ENCODE results near the gene NSG1. TPM values are rescaled to one million over a fixed set of nuclear protein-coding genes. Genes with fewer than 3 reads are reported as not detected.

NSG1 gene
- total RNA-seq, 1 donor, result not detected

GRCh38 chr4:4433941-4434340 lies 47.0 kb downstream of the NSG1 start:
- Histone ChIP-seq H3K4me3 (ENCODE audit: insufficient read depth, low read length) (no peak overlapping the region), H3K4me2 (ENCODE audit: insufficient read depth, low read length) (no peak overlapping the region), H4K20me1 (ENCODE audit: insufficient read depth, low read length) (peaks cover 4% of the 10 kb centered on the region), H3K27ac (ENCODE audit: low read depth, low read length) (no peak overlapping the region), H3K9me3 (ENCODE audit: low read depth, low read length) (no peaks in the 10 kb centered on the region), H2AFZ (ENCODE audit: low read length) (no peak overlapping the region), H3K36me3 (ENCODE audit: insufficient read depth, low read length) (peaks cover 37% of the 10 kb centered on the region), H3K4me1 (ENCODE audit: insufficient read depth, low read length) (peaks cover 12% of the 10 kb centered on the region), H3K79me2 (ENCODE audit: insufficient read depth, low read length) (no peaks in the 10 kb centered on the region), H3K27me3 (ENCODE audit: insufficient read depth, low read length) (no peaks in the 10 kb centered on the region)
- no peak for TF ChIP-seq CTCF (IDR thresholded peaks at IDR 0.05; ENCODE audit: extremely low read depth, low read depth, low read length)
- no peak for DNase-seq (ENCODE audit: insufficient read length, low spot score, missing footprints)

DNA sequence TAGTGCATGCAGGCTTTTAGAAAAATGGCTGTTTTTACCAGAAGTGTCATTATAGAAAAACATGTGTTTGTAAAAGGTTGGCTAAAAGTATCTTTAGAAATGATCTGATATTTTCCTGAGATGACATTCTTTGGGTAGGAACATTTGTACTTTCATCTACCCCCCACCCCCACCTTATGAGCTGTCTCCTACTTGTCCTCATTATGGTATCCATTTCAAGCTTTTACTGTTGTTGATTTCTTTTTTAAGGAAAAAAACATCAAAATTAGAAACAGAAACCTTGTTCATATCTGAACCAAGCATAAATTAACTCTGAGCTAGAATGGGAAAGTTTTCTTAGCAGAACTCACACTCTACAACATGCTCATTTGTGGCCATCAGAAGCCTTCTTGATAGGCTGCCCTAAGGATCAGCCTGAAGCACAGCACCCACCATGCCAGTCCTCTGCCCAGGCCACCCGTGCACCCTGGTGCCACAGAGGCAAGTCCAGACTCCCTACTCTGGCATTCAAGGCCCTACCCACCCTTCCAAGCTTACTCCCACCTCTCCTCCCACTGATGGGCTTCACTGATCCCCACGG lies 49.4 kb downstream of the NSG1 start:
- no peak for DNase-seq (ENCODE audit: insufficient read length, low spot score, missing footprints)
- peaks cover 37% of the 10 kb centered on the region for H3K36me3 ChIP-seq (ENCODE audit: insufficient read depth, low read length)
- no peak for TF ChIP-seq CTCF (IDR thresholded peaks at IDR 0.05; ENCODE audit: extremely low read depth, low read depth, low read length)
- no peaks in the 10 kb centered on the region for H3K27me3 ChIP-seq (ENCODE audit: insufficient read depth, low read length)
- no peak overlapping the region for H3K4me3 ChIP-seq (ENCODE audit: insufficient read depth, low read length)
- peaks cover 4% of the 10 kb centered on the region for H4K20me1 ChIP-seq (ENCODE audit: insufficient read depth, low read length)
- H2AFZ ChIP-seq (ENCODE audit: low read length), result no peak overlapping the region
- H3K27ac ChIP-seq (ENCODE audit: low read depth, low read length), result no peak overlapping the region
- no peaks in the 10 kb centered on the region for H3K79me2 ChIP-seq (ENCODE audit: insufficient read depth, low read length)
- H3K4me1 ChIP-seq (ENCODE audit: insufficient read depth, low read length), result no peaks in the 10 kb centered on the region
- no peaks in the 10 kb centered on the region for H3K9me3 ChIP-seq (ENCODE audit: low read depth, low read length)
- H3K4me2 ChIP-seq (ENCODE audit: insufficient read depth, low read length), result no peak overlapping the region

- TF ChIP-seq CTCF (IDR thresholded peaks at IDR 0.05; ENCODE audit: extremely low read depth, low read depth, low read length), result no peak
- H3K27me3 ChIP-seq (ENCODE audit: insufficient read depth, low read length), result no peaks in the 10 kb centered on the region
These were observed 51.0 kb downstream of the NSG1 start for GRCh38 chr4:4437798-4438470.

DNA sequence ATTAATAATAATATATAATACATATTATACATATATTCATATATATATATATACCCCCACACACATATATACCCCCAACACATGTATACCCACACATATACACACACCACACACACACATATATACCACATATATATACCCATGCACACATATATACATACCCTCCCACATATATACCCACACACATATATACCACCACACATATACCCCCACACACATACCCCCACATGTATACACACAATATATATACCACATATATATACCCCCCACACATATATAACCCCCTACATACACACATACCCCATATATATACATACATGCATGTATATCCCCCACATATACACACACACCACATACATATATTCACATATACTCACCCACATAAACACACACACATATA lies 52.0 kb downstream of the NSG1 start:
- H2AFZ ChIP-seq (ENCODE audit: low read length), result no peak overlapping the region
- H3K9me3 ChIP-seq (ENCODE audit: low read depth, low read length), result no peaks in the 10 kb centered on the region
- peaks cover 4% of the 10 kb centered on the region for H3K4me1 ChIP-seq (ENCODE audit: insufficient read depth, low read length)
- H3K27ac ChIP-seq (ENCODE audit: low read depth, low read length), result no peak overlapping the region
- no peaks in the 10 kb centered on the region for H3K27me3 ChIP-seq (ENCODE audit: insufficient read depth, low read length)
- H3K4me3 ChIP-seq (ENCODE audit: insufficient read depth, low read length), result no peak overlapping the region
- H3K36me3 ChIP-seq (ENCODE audit: insufficient read depth, low read length), result peaks cover 26% of the 10 kb centered on the region
- TF ChIP-seq CTCF (IDR thresholded peaks at IDR 0.05; ENCODE audit: extremely low read depth, low read depth, low read length), result no peak
- no peaks in the 10 kb centered on the region for H3K79me2 ChIP-seq (ENCODE audit: insufficient read depth, low read length)
- no peak for DNase-seq (ENCODE audit: insufficient read length, low spot score, missing footprints)
- H4K20me1 ChIP-seq (ENCODE audit: insufficient read depth, low read length), result no peaks in the 10 kb centered on the region
- no peak overlapping the region for H3K4me2 ChIP-seq (ENCODE audit: insufficient read depth, low read length)

More at GRCh38 chr4:4437798-4438470, 51.0 kb downstream of the NSG1 start:
- H3K4me1 ChIP-seq (ENCODE audit: insufficient read depth, low read length), result no peaks in the 10 kb centered on the region
- no peaks in the 10 kb centered on the region for H3K79me2 ChIP-seq (ENCODE audit: insufficient read depth, low read length)
- peaks cover 27% of the 10 kb centered on the region for H3K36me3 ChIP-seq (ENCODE audit: insufficient read depth, low read length)
- no peak overlapping the region for H3K4me2 ChIP-seq (ENCODE audit: insufficient read depth, low read length)
- no peaks in the 10 kb centered on the region for H4K20me1 ChIP-seq (ENCODE audit: insufficient read depth, low read length)
- no peak overlapping the region for H3K4me3 ChIP-seq (ENCODE audit: insufficient read depth, low read length)
- H2AFZ ChIP-seq (ENCODE audit: low read length), result no peak overlapping the region
- H3K9me3 ChIP-seq (ENCODE audit: low read depth, low read length), result no peaks in the 10 kb centered on the region
- no peak overlapping the region for H3K27ac ChIP-seq (ENCODE audit: low read depth, low read length)
- DNase-seq (ENCODE audit: insufficient read length, low spot score, missing footprints), result no peak

Data from osteoblast (primary cell).